ENCODE results near the gene ARHGDIB.

ARHGDIB gene

GRCh38 chr12:14927267-14927666, 34.1 kb downstream of the ARHGDIB start:
- DNase-seq, result no peak

GRCh38 chr12:14924541-14924940, 36.9 kb downstream of the ARHGDIB start:
- DNase-seq, result no peak

GRCh38 chr12:14923944-14924343, 37.5 kb downstream of the ARHGDIB start:
- DNase-seq, result no peak

- DNase-seq, result no peak
These were observed 40.2 kb downstream of the ARHGDIB start for GRCh38 chr12:14921218-14921617.

GRCh38 chr12:14920475-14921126, 40.8 kb downstream of the ARHGDIB start:
- DNase-seq, result no peak

GRCh38 chr12:14919455-14919854, 41.9 kb downstream of the ARHGDIB start:
- DNase-seq, result no peak

GRCh38 chr12:14915736-14916135, 45.7 kb downstream of the ARHGDIB start:
- no peak for DNase-seq

GRCh38 chr12:14913381-14913781, 48.0 kb downstream of the ARHGDIB start:
- DNase-seq, result no peak

- DNase-seq, result no peak
These were observed 50.3 kb downstream of the ARHGDIB start for GRCh38 chr12:14911131-14911530.

GRCh38 chr12:14910090-14910915, 51.1 kb downstream of the ARHGDIB start:
- peak; percentile 63 for DNase-seq

GRCh38 chr12:14907953-14908352, 53.4 kb downstream of the ARHGDIB start:
- peak; percentile 64 for DNase-seq

- DNase-seq, result no peak
These were observed 55.3 kb downstream of the ARHGDIB start for GRCh38 chr12:14906114-14906513.

- DNase-seq, result no peak
These were observed 56.0 kb downstream of the ARHGDIB start for GRCh38 chr12:14905269-14906004.

- no peak for DNase-seq
These were observed 56.5 kb downstream of the ARHGDIB start for GRCh38 chr12:14904854-14905253.

GRCh38 chr12:14903386-14904098, 57.9 kb downstream of the ARHGDIB start:
- DNase-seq, result no peak

- no peak for DNase-seq
These were observed 58.9 kb downstream of the ARHGDIB start for GRCh38 chr12:14902465-14902864.

GRCh38 chr12:14901228-14901562, 60.2 kb downstream of the ARHGDIB start:
- no peak for DNase-seq

- DNase-seq, result no peak
These were observed 60.7 kb downstream of the ARHGDIB start for GRCh38 chr12:14900521-14901227.

GRCh38 chr12:14896521-14897169, 64.8 kb downstream of the ARHGDIB start:
- no peak for DNase-seq

- DNase-seq, result no peak
These were observed 67.7 kb downstream of the ARHGDIB start for GRCh38 chr12:14893506-14894250.

All from activated CD4-positive, alpha-beta T cell treated with anti-CD3 and anti-CD28 coated beads, Interleukin-10, Interleukin-2, amounts not matched to agents 100 ng/mL and 50 ng/mL, durations not matched to agents 16 hours and 8 hours (primary cell).